OCI-LY1 (cell line): Measurements from ENCODE around the gene SYDE2.

Source experiments
- H2AFZ ChIP-seq: fragments of 200-600 bp; sonication (generic), shearing (Covaris generic); 2 replicates; pipeline ENCODE4 v1.6.0; 2014; ENCODE audit warnings: antibody characterized with exemption, mild to moderate bottlenecking, low read length
- H3F3A ChIP-seq: fragments of 200-600 bp; sonication (generic), shearing (Covaris generic); 2 replicates; pipeline ENCODE4 v1.6.0; 2014; ENCODE audit warnings: mild to moderate bottlenecking, antibody characterized with exemption, low read length, moderate library complexity; ENCODE audit not compliant: insufficient read depth
- H3K27ac ChIP-seq: fragments of 200-600 bp; sonication (generic); 2 replicates; pipeline ENCODE4 v1.5.1; 2014; ENCODE audit warnings: low read length, mixed run types, mild to moderate bottlenecking, low read depth; ENCODE audit not compliant: poor library complexity, severe bottlenecking
- H3K27me3 ChIP-seq: fragments of 200-600 bp; sonication (generic); 2 replicates; pipeline ENCODE4 v1.6.0; 2014; ENCODE audit warnings: antibody characterized with exemption, mild to moderate bottlenecking, low read length, moderate library complexity; ENCODE audit not compliant: insufficient read depth
- H3K36me3 ChIP-seq: fragments of 200-600 bp; sonication (generic); 2 replicates; pipeline ENCODE4 v1.6.1; 2014; ENCODE audit warnings: mild to moderate bottlenecking, antibody characterized with exemption, low read length, moderate library complexity, mixed read lengths; ENCODE audit not compliant: insufficient read depth
- H3K4me1 ChIP-seq: fragments of 200-600 bp; sonication (generic); 2 replicates; pipeline ENCODE4 v1.5.1; 2014; ENCODE audit warnings: mild to moderate bottlenecking, low read length, moderate library complexity; ENCODE audit not compliant: insufficient read depth, severe bottlenecking
- H3K4me2 ChIP-seq: fragments of 200-600 bp; sonication (generic), shearing (Covaris generic); 2 replicates; pipeline ENCODE4 v1.6.1; 2014; ENCODE audit warnings: low read length
- H3K4me3 ChIP-seq: fragments of 200-600 bp; sonication (generic); 2 replicates; pipeline ENCODE4 v1.5.1; 2014; ENCODE audit warnings: low read length, low read depth, mild to moderate bottlenecking, mixed read lengths; ENCODE audit not compliant: poor library complexity, severe bottlenecking
- H3K79me2 ChIP-seq: fragments of 200-600 bp; shearing (Covaris generic); 2 replicates; pipeline ENCODE4 v1.6.1; 2016; ENCODE audit warnings: mixed run types, low read length, mixed read lengths; ENCODE audit not compliant: insufficient read depth
- H3K9ac ChIP-seq: fragments of 200-600 bp; sonication (generic), shearing (Covaris generic); 2 replicates; pipeline ENCODE4 v1.6.1; 2014; ENCODE audit warnings: mild to moderate bottlenecking, low read length, mixed read lengths
- H3K9me2 ChIP-seq: fragments of 200-600 bp; sonication (generic), shearing (Covaris generic); 2 replicates; pipeline ENCODE4 v1.6.1; 2014; ENCODE audit warnings: low read depth, mild to moderate bottlenecking, low read length, mixed read lengths
- H3K9me3 ChIP-seq: fragments of 200-600 bp; shearing (Covaris generic); 2 replicates; pipeline ENCODE4 v1.6.1; 2014; ENCODE audit warnings: low read length, mixed read lengths
- H4K20me1 ChIP-seq: fragments of 200-600 bp; sonication (generic), shearing (Covaris generic); 2 replicates; pipeline ENCODE4 v1.6.0; 2016; ENCODE audit warnings: mild to moderate bottlenecking, low read length; ENCODE audit not compliant: insufficient read depth
- EZH2 ChIP-seq: fragments of 200-600 bp; sonication (generic), shearing (Covaris generic); IDR thresholded peaks from 2 replicates; pipeline ENCODE4 v1.8.0; 2017; ENCODE audit warnings: borderline replicate concordance, mixed run types, mild to moderate bottlenecking, antibody characterized with exemption, low read length, moderate library complexity, mixed read lengths
- TF ChIP-seq, protein P1 (sequence below): fragments of 200-600 bp; sonication (generic), shearing (Covaris generic); IDR thresholded peaks from 2 replicates; pipeline ENCODE4 v1.5.1; 2017; ENCODE audit warnings: mild to moderate bottlenecking, antibody characterized with exemption, low read length, moderate library complexity, mixed read lengths

Gene SYDE2

DNA sequence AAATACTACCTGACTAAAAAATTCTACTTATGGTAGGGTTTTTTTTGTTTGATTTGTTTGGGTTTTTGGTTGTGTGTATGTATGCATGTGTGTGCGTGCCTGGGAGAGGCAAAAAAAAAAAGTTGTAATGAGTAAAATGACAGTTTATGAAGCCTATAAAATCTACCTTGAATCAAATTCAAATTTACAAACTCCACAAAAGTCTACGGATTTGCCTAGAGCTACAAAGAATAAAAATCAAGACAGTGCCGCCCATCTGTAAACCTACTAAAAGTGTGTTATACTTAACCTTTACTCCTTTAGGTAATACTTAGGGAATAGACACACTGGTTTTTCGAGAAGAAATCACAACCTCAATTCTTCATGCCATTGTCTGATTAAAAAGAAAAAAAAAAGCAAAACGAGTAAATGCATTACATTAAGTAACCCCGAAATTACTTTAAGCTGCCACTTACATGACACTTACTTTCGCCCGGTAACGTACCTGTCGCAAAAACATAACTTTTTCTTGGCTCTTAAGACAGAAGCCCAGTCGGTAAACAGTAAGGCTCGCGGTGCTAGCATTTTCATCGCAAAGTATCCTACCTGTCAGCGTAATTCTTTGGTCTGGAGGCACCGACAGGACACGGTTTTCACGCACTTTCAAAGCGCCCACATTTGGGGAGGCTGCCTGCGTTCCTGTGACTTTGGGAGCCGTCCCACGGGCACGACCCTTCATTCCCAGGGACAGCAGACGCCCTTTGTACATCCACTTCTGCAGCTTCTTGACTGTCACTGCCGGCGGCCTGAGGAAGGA, 951 bp downstream of the SYDE2 start:
- Histone ChIP-seq H3K9me3 (no peaks in the 10 kb centered on the region), H3K9ac (peak overlapping the region; percentile 66), H3K27ac (no peak overlapping the region), H3K36me3 (no peaks in the 10 kb centered on the region), H3K4me2 (peak overlapping the region; percentile 85), H3K4me3 (peak overlapping the region; percentile 73), H3K27me3 (no peaks in the 10 kb centered on the region), H3K79me2 (no peaks in the 10 kb centered on the region), H3F3A (no peaks in the 10 kb centered on the region), H4K20me1 (no peaks in the 10 kb centered on the region), H2AFZ (no peak overlapping the region), H3K4me1 (peaks cover 24% of the 10 kb centered on the region), H3K9me2 (no peaks in the 10 kb centered on the region)
- no peak for TF ChIP-seq EZH2
- TF ChIP-seq, protein P1, sequence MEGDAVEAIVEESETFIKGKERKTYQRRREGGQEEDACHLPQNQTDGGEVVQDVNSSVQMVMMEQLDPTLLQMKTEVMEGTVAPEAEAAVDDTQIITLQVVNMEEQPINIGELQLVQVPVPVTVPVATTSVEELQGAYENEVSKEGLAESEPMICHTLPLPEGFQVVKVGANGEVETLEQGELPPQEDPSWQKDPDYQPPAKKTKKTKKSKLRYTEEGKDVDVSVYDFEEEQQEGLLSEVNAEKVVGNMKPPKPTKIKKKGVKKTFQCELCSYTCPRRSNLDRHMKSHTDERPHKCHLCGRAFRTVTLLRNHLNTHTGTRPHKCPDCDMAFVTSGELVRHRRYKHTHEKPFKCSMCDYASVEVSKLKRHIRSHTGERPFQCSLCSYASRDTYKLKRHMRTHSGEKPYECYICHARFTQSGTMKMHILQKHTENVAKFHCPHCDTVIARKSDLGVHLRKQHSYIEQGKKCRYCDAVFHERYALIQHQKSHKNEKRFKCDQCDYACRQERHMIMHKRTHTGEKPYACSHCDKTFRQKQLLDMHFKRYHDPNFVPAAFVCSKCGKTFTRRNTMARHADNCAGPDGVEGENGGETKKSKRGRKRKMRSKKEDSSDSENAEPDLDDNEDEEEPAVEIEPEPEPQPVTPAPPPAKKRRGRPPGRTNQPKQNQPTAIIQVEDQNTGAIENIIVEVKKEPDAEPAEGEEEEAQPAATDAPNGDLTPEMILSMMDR, result no peak

DNA sequence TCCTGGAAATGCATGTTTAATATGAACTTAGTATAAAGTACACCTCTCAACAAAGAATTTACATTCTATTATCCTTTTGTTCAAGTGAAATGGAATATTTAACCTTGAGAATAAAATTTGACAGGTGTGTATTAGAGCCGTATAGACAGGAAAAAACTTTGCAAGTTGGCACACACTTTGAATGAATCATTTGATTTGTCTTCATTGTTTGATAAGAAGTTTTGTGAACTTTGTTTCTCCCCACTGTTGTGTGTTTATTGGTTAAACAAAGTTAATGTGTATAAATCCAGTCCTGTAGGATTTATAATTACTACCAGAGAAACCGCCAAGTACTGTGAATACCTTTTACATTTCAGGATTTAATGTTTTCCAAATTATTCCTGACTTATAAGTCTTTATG, 2.0 kb downstream of the SYDE2 start:
- Histone ChIP-seq H3K4me3 (peak overlapping the region; percentile 73), H3K4me2 (peak overlapping the region; percentile 85; the same call in 1 of the 2 replicates), H4K20me1 (no peaks in the 10 kb centered on the region), H3K9me2 (no peaks in the 10 kb centered on the region), H2AFZ (no peak overlapping the region), H3K27me3 (no peaks in the 10 kb centered on the region), H3F3A (no peaks in the 10 kb centered on the region), H3K36me3 (no peaks in the 10 kb centered on the region), H3K9ac (no peak overlapping the region), H3K27ac (no peak overlapping the region), H3K4me1 (peaks cover 24% of the 10 kb centered on the region), H3K79me2 (no peaks in the 10 kb centered on the region), H3K9me3 (no peaks in the 10 kb centered on the region)
- TF ChIP-seq EZH2, result no peak
- TF ChIP-seq, protein P1, result no peak

GRCh38 chr1:85196358-85196757, 4.5 kb downstream of the SYDE2 start:
- TF ChIP-seq EZH2, result no peak
- TF ChIP-seq, protein P1, result no peak
- Histone ChIP-seq H3F3A (no peaks in the 10 kb centered on the region), H3K79me2 (no peaks in the 10 kb centered on the region)

More at GRCh38 chr1:85196358-85196757, 4.5 kb downstream of the SYDE2 start:
- H3K4me3 ChIP-seq, result no peak overlapping the region
- no peak overlapping the region for H2AFZ ChIP-seq
- peaks cover 17% of the 10 kb centered on the region for H3K4me1 ChIP-seq
- H3K27ac ChIP-seq, result no peak overlapping the region
- no peak overlapping the region for H3K9ac ChIP-seq
- no peaks in the 10 kb centered on the region for H3K9me2 ChIP-seq
- no peaks in the 10 kb centered on the region for H3K27me3 ChIP-seq
- H3K36me3 ChIP-seq, result no peaks in the 10 kb centered on the region
- H4K20me1 ChIP-seq, result no peaks in the 10 kb centered on the region
- no peaks in the 10 kb centered on the region for H3K9me3 ChIP-seq
- H3K4me2 ChIP-seq, result no peak overlapping the region
